Eye (tissue), 1 donor: Measurements from ENCODE around the gene ITPRIPL2.

Experiments used
- DNase-seq: peaks from one replicate; pipeline ENCODE4 v3.0.0-alpha.2; 2015

ITPRIPL2 gene

GRCh38 chr16:19145010-19145409 lies 31.2 kb downstream of the ITPRIPL2 start:
- DNase-seq: no peak

DNA sequence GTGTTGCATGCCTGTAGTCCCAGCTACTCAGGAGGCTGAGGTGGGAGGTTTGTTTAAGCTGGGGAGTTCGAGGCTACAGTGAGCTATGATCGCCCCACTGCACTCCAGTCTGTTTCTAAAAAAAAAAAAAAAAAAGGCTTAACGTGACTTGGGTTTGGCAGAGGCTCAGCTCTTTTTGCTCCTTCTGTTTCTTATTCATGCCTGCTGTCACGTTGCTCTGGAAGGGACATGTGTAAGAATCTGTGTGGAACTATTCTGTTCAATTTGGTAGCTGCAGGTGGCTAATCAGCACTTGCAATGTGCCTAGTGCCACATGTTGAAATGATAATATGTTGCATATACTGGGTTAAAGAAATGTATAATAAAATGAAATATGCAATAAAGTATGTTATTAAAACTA lies 33.4 kb downstream of the ITPRIPL2 start:
- DNase-seq: no peak

- DNase-seq: no peak
Observed at GRCh38 chr16:19147627-19148026, 33.9 kb downstream of the ITPRIPL2 start.

GRCh38 chr16:19148189-19148588 lies 34.4 kb downstream of the ITPRIPL2 start:
- DNase-seq: no peak

- DNase-seq: no peak
Observed at GRCh38 chr16:19151310-19151709, 37.5 kb downstream of the ITPRIPL2 start.

- DNase-seq: no peak
Observed at GRCh38 chr16:19152042-19152441, 38.3 kb downstream of the ITPRIPL2 start.

- no peak for DNase-seq
Observed at GRCh38 chr16:19153876-19154275, 40.1 kb downstream of the ITPRIPL2 start.

GRCh38 chr16:19162085-19162484 lies 48.3 kb downstream of the ITPRIPL2 start:
- no peak for DNase-seq

DNA sequence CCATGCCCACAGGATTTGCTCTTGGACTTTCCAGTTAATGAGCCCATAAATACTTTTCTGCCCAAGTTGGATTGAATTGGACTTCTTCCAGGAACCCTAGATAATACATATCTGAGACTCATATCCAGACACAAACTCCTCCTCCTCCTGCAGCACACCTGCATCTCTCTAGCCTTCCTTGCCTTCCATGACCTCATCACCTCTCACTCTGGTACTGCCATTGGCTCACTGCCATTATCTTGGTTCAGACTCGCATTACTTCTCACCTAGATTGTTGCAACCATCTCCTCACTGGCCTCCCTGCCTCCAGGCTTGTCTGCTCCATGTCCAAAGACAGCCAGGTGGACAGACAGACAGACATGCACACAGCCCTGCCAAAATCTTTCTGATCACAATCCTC lies 49.5 kb downstream of the ITPRIPL2 start:
- no peak for DNase-seq

- DNase-seq: no peak
Observed at GRCh38 chr16:19164285-19164684, 50.5 kb downstream of the ITPRIPL2 start.

GRCh38 chr16:19165101-19165500 lies 51.3 kb downstream of the ITPRIPL2 start:
- no peak for DNase-seq

GRCh38 chr16:19166500-19166899 lies 52.7 kb downstream of the ITPRIPL2 start:
- DNase-seq: no peak

- peak; percentile 87 for DNase-seq
Observed at GRCh38 chr16:19167710-19168370, 54.1 kb downstream of the ITPRIPL2 start, which contains the start of gene SYT17. Gene SYT17 (plus strand): TSS chr16:19168240. CDS start chr16:19168647, 407 bp downstream.

DNA sequence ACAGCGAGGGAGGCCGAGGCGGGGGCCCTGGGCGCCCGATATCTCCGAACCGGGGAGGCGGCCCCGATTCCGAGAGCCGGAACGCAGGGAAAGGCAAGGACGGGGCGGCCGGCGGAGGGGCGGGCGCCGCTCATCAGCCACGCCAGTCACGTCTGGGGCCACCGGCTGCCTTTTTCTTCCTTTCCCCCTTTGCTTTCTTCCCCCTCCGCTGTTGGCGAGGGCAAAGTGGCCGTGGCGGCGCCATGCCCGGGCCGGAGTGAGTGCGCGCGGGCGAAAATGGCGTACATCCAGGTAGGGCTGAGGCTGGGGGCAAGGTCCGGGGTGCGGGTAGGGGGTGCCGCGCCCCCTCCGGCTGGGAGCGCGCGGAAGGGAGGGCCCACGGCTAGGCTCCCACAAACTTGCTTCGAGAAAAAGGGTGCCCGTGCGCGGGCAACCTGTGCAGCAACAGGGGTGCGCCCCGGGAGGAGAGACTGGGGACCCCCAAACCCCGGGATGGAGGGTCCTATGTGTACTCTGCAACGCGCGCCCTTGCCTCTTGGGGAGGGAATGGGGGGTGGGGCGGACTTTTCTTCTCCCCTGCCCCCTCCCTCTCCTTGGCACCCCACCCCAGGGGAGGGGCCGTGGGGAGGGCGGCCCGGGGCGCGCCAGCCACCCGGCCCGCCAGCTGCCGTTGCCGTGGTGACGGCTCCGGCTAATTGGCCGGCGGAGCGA lies 54.8 kb downstream of the ITPRIPL2 start:
- peak; percentile 68 for DNase-seq

DNA sequence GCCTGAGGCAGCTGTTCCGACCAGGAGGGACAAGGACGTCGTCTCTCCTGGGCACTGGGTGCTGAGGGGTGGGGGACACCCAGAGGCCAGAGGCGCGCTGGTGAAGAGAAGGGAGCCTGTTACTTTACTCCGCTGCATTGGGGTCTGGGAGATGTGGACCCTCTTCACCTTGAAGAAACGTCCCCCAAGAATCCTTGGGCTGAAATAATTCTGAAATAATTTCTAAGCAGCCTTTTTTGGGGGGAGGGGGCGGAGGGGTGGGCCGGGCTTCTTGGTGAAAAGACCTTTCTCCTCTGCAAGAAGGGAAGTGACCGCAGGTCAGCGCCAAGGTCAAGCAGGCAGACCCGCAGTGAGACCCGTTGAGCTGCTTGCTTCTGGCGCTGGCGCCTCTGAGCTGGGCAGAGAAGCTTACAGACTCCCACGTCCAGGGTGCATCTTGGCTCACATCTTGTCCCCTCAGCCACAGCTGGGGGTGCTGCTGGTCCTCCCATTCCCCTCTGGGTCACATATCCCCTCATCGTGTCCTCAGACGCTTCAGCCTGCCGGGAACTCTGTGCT lies 55.4 kb downstream of the ITPRIPL2 start:
- DNase-seq: peak; percentile 71

GRCh38 chr16:19170043-19170655 lies 56.4 kb downstream of the ITPRIPL2 start:
- DNase-seq: no peak
